ENCODE measurements around the gene PTPRT. TPM values are rescaled to one million over a fixed set of nuclear protein-coding genes. Genes with fewer than 3 reads are reported as not detected.

PTPRT gene
- total RNA-seq, 1 experiment from 2014 or later, result not detected

DNA sequence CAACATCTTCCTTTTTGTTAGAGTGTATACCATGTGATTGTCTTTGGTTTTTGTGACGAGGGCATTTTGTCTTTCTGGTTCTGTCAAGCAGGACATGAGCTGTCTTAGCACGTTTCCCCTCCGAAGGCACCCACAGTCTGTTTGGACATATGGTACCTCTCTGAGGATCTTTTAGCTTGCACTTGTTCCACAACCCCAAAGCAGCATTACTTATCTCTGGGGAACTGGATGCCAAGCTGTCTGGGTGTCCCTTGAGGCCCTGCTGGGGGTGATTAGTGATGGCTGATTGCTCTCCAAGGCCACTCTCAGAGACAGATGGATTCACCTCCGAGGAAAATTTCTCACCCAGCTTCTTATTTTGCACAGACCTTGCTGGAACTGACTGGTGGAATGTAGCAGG lies 1126.6 kb downstream of the PTPRT start:
- intact Hi-C loops (cut with micrococcal nuclease; ENCODE audit: unreplicated experiment), result no loop called here
- no peaks in the 10 kb centered on the region for H3K4me1 ChIP-seq (ENCODE audit: control insufficient read depth, insufficient read depth, low read length)
- H3K27me3 ChIP-seq (ENCODE audit: control insufficient read depth, insufficient read depth, low read length), result no peaks in the 10 kb centered on the region; the same call in 1 of the 2 replicates
- ChIA-PET POLR2A (no interaction called here), CTCF (no interaction called here)
- DNase-seq (ENCODE audit: low read depth, low spot score) (no peak), ATAC-seq (no peak)
- H3K36me3 ChIP-seq (ENCODE audit: control insufficient read depth, insufficient read depth, low read length), result no peaks in the 10 kb centered on the region
- BruUV-seq (replicated peaks), result no TSS peak
- no peak overlapping the region for H3K4me3 ChIP-seq (ENCODE audit: low read depth in 2 of 2, low read length in 2 of 2)
- in situ Hi-C loops (cut with HindIII; ENCODE audit: low pct_unique_long_range_greater_than_20kb, low sequenced_read_pairs), result no loop called here
- no peak overlapping the region for H3K27ac ChIP-seq (ENCODE audit: low read length)
- TF ChIP-seq POLR2AphosphoS5 (IDR thresholded peaks at IDR 0.05; ENCODE audit: low read depth, low read length) (no peak), TCF7L2 (IDR thresholded peaks at IDR 0.05; ENCODE audit: low read depth, low read length) (no peak), SIN3A (IDR thresholded peaks at IDR 0.05; ENCODE audit: borderline replicate concordance, insufficient read depth, low read depth, low read length) (no peak)
- TF ChIP-seq, protein P1, sequence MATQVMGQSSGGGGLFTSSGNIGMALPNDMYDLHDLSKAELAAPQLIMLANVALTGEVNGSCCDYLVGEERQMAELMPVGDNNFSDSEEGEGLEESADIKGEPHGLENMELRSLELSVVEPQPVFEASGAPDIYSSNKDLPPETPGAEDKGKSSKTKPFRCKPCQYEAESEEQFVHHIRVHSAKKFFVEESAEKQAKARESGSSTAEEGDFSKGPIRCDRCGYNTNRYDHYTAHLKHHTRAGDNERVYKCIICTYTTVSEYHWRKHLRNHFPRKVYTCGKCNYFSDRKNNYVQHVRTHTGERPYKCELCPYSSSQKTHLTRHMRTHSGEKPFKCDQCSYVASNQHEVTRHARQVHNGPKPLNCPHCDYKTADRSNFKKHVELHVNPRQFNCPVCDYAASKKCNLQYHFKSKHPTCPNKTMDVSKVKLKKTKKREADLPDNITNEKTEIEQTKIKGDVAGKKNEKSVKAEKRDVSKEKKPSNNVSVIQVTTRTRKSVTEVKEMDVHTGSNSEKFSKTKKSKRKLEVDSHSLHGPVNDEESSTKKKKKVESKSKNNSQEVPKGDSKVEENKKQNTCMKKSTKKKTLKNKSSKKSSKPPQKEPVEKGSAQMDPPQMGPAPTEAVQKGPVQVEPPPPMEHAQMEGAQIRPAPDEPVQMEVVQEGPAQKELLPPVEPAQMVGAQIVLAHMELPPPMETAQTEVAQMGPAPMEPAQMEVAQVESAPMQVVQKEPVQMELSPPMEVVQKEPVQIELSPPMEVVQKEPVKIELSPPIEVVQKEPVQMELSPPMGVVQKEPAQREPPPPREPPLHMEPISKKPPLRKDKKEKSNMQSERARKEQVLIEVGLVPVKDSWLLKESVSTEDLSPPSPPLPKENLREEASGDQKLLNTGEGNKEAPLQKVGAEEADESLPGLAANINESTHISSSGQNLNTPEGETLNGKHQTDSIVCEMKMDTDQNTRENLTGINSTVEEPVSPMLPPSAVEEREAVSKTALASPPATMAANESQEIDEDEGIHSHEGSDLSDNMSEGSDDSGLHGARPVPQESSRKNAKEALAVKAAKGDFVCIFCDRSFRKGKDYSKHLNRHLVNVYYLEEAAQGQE (IDR thresholded peaks at IDR 0.05; ENCODE audit: insufficient read depth in 1 of 2, low read depth in 2 of 2, low read length in 1 of 2), result no peak
- TF ChIP-seq, protein P2, sequence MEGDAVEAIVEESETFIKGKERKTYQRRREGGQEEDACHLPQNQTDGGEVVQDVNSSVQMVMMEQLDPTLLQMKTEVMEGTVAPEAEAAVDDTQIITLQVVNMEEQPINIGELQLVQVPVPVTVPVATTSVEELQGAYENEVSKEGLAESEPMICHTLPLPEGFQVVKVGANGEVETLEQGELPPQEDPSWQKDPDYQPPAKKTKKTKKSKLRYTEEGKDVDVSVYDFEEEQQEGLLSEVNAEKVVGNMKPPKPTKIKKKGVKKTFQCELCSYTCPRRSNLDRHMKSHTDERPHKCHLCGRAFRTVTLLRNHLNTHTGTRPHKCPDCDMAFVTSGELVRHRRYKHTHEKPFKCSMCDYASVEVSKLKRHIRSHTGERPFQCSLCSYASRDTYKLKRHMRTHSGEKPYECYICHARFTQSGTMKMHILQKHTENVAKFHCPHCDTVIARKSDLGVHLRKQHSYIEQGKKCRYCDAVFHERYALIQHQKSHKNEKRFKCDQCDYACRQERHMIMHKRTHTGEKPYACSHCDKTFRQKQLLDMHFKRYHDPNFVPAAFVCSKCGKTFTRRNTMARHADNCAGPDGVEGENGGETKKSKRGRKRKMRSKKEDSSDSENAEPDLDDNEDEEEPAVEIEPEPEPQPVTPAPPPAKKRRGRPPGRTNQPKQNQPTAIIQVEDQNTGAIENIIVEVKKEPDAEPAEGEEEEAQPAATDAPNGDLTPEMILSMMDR (IDR thresholded peaks at IDR 0.05), result no peak
- H3K9me3 ChIP-seq (ENCODE audit: control insufficient read depth, insufficient read depth, low read depth, low read length), result no peaks in the 10 kb centered on the region

DNA sequence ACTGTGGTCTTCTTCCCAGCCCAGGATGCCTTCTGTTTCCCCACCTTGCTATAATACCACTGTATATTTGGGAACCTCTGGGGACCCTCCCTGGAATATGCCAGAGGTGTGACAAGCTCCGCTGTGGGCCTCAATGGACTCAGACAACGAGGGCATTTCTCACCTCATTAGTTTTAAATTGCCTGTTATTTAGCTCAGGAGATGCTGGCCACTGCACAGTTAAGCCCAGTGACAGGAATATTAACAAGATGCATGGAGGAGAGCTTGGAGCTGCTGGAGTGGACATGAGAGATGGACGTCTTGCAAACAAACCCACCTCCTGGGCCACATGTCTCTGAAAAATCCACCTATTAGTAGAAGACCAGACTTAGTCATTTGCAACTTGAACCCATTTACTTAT lies 1136.4 kb downstream of the PTPRT start:
- in situ Hi-C loops (cut with HindIII; ENCODE audit: low pct_unique_long_range_greater_than_20kb, low sequenced_read_pairs), result no loop called here
- ChIA-PET CTCF (no interaction called here), POLR2A (no interaction called here)
- DNase-seq (ENCODE audit: low read depth, low spot score), result no peak
- intact Hi-C loops (cut with micrococcal nuclease; ENCODE audit: unreplicated experiment), result no loop called here
- no peaks in the 10 kb centered on the region for H3K9me3 ChIP-seq (ENCODE audit: control insufficient read depth, insufficient read depth, low read depth, low read length)
- no peaks in the 10 kb centered on the region for H3K4me1 ChIP-seq (ENCODE audit: control insufficient read depth, insufficient read depth, low read length)
- BruUV-seq (replicated peaks), result no TSS peak
- no peaks in the 10 kb centered on the region for H3K36me3 ChIP-seq (ENCODE audit: control insufficient read depth, insufficient read depth, low read length)
- no peak overlapping the region for H3K4me3 ChIP-seq (ENCODE audit: low read depth in 2 of 2, low read length in 2 of 2)
- no peak for TF ChIP-seq SIN3A (IDR thresholded peaks at IDR 0.05; ENCODE audit: borderline replicate concordance, insufficient read depth, low read depth, low read length)
- TF ChIP-seq POLR2AphosphoS5 (IDR thresholded peaks at IDR 0.05; ENCODE audit: low read depth, low read length), result no peak
- TF ChIP-seq TCF7L2 (IDR thresholded peaks at IDR 0.05; ENCODE audit: low read depth, low read length), result no peak
- TF ChIP-seq, protein P1 (IDR thresholded peaks at IDR 0.05; ENCODE audit: insufficient read depth in 1 of 2, low read depth in 2 of 2, low read length in 1 of 2), result no peak
- TF ChIP-seq, protein P2 (IDR thresholded peaks at IDR 0.05), result no peak
- H3K27me3 ChIP-seq (ENCODE audit: control insufficient read depth, insufficient read depth, low read length), result no peaks in the 10 kb centered on the region
- no peak overlapping the region for H3K27ac ChIP-seq (ENCODE audit: low read length)
- ATAC-seq, result no peak

Measured in Panc1 (cell line).